HG02840 (cell line): ENCODE data around the gene ZNF692.
"Not testable (repeated sequence)": the region's sequence is repeated elsewhere in the genome, so short reads cannot be mapped to it uniquely, and the experiment has no call there.

Experiments
- ATAC-seq: cut with Tn5 transposase; IDR thresholded peaks from one replicate; pipeline ENCODE4 v1.9.1; 2021; ENCODE audit warnings: mild to moderate bottlenecking, moderate library complexity, moderate number of reproducible peaks; ENCODE audit not compliant: unreplicated experiment, low FRiP score

The ZNF692 gene

DNA sequence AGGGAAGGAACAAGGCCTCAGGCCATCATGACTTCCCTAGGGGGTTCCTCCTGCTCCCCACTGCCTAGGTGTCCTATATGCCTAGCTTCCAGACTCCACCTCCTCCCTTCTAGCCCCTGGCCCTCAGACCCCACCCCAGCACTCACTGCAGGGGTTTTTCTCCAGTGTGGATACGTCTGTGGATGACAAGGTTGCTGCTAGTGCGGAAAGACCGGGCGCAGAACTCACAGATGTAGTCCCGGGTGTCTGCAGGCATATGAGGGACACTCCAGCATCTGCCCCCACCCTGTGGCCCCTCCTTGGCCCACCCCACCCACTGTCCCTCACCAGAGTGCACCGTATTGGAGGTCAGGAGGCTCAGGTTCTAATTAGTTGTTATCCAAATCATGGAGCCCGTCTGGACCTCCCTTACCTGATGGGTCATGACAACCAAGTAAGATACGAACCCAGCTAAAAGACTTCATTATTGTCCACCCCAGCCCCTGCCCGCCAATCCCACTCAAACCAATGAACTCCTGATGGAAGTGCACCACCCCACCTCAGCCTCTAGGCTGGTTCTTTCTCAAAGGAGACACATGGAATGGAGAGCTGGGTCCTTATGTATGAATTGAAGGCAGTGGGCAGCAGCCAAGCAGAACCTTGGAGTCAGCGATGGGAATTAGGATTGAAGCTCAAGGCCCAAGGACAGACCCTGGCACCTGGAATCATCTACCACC lies 8.2 kb downstream of the ZNF692 start:
- no peak for ATAC-seq

DNA sequence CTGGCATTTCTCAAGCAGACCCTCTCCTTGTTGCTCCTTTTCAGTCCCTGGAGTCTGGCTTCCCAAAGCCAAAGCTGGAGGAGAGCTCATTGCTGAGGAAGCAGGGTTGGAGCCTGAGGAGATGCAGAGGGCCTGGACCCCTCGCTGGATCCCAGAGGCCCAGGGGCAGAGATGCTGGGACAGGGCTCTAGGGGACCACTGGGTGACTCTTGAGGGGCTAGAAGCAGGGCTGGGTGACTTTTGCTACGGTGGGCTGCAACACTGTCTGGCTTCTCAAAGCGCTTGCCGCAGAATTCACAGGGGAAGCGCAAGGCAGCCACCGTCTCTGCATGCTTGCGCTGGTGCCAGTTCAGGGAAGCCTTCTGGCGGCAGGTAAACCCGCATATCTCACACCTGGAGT lies 8.8 kb downstream of the ZNF692 start:
- ATAC-seq = no peak

DNA sequence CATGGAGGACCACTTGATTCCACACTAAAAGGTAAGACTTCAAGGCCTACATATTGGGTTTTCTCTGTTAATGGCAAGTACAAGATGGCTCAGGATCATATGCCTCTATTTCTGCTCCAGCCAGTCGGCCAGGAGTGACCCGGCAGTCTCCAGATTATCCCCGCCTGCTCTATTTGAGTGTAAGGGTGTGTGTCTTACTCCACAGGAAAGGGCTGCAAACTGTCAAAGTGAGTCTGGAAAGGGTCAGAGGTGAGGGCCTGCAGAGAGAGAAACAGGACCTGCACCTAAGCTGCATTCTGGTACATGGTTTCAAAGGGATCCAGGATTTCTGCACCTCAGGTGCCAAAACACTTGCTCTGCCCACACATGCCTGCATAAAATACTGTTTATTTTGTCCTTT lies 9.2 kb downstream of the ZNF692 start:
- ATAC-seq = no peak

DNA sequence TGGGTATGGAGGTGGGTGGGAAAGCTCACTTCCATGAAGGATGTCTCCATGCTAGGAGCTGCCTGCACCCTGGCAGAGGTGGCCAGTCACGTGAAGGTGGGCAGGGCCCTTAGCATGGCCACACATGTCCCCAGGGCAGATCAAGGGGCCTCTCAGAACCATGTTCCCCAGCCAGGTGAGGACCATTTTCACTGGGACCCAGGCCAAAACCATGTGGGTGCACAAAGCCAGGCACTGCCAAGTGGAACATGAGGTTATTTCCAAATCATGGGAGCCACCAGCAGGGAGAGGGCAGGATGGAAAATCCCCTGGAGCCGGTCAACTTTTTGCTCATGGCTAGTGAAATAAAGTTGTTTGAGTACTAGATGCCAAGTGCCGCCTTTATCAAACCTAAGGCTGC lies 9.7 kb downstream of the ZNF692 start:
- ATAC-seq = no peak

DNA sequence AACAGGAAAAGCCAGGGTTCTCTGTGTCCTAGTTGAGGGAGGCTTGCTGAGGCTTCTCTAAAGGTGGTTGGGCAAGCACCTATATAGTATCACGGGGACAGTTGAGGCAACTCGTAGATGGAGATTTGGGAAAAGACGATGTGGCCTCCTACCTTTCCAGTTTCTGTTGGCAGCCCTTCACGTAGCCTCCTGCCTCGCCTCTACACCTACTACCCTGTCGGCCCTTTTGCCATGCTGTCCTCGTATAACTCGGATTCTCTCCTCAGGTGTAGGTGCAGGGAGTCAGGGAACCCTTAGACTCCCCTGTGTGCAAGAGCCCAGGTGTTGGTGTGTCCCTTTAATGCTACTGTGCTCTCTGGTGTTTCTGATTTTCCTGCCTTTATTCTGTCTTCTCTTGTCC lies 10.3 kb downstream of the ZNF692 start:
- no peak for ATAC-seq

DNA sequence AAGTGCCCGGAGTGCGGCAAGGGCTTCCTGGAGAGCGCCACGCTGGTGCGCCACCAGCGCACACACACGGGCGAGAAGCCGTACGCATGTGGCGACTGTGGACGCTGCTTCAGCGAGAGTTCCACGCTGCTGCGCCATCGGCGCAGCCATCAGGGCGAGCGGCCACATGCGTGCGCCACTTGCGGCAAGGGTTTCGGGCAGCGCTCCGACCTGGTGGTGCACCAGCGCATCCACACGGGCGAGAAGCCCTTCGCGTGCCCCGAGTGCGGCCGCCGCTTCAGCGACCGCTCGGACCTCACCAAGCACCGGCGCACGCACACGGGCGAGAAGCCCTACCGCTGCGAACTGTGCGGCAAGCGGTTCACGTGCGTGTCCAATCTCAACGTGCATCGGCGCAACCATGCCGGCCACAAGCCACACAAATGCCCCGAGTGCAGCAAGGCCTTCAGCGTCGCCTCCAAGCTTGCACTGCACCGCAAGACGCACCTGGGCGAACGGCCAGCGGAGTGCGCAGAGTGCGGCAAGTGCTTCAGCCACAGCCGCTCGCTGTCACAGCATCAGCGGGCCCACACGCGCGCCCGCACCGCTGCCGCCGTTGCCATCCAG lies 10.8 kb downstream of the ZNF692 start:
- ATAC-seq = no peak

DNA sequence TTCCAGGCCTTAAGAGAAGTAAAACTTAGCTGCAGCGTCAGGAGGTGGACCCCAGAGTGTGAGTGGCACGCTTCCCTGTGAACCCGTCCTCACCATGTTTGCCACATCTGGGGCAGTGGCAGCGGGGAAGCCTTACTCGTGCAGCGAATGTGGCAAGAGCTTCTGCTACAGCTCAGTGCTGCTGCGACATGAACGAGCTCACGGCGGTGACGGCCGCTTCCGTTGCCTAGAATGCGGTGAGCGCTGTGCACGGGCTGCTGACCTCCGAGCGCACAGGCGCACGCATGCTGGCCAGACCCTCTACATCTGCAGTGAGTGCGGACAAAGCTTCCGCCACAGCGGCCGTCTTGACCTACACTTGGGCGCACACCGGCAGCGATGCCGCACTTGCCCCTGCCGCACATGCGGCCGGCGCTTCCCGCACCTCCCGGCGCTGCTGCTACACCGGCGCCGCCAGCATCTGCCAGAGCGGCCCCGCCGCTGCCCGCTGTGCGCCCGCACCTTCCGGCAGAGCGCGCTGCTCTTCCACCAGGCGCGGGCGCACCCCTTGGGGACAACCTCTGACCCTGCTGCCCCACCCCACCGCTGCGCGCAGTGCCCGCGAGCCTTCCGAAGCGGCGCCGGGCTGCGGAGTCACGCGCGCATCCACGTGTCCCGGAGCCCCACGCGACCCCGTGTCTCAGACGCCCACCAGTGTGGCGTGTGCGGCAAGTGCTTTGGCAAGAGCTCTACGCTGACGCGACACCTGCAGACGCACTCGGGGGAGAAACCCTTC lies 11.5 kb downstream of the ZNF692 start:
- ATAC-seq = no peak

DNA sequence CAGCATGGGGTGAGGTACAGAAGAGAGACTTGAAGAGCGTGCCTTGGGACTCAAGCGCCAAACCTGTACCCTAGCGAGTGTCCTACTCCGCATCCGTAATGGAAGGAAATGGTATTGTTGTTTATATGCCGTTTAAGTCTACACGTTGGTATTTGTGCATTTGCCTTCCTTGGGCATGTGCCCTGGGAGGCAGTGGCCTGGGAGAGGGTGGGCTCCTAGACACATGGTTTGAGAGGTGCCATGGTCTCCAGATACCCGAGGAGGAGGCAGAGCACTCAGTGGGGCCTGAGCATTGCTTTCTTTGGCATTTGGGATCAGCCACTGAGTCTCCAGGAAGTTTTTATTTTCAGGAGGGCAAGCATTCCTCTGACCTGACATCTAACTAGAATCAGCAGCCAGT lies 14.4 kb downstream of the ZNF692 start:
- no peak for ATAC-seq

DNA sequence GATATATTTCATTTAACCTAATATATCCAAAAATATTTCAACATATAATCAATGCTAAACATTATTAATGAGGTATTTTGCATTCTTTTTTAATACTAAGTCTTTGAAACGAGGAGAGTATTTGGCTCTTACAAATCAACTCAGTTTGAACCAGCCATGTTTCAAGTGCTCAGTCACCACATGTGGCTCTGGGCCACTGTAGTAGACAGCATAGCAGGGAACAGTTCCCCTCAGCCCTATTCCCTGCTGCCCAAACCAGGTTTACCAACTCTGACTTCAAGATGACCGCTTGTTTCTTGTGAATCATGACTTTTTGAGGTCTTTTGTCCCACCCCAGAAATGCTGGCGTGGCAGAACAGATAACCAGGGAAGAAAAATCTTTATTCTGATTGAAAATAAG lies 15.2 kb downstream of the ZNF692 start:
- ATAC-seq = no peak

DNA sequence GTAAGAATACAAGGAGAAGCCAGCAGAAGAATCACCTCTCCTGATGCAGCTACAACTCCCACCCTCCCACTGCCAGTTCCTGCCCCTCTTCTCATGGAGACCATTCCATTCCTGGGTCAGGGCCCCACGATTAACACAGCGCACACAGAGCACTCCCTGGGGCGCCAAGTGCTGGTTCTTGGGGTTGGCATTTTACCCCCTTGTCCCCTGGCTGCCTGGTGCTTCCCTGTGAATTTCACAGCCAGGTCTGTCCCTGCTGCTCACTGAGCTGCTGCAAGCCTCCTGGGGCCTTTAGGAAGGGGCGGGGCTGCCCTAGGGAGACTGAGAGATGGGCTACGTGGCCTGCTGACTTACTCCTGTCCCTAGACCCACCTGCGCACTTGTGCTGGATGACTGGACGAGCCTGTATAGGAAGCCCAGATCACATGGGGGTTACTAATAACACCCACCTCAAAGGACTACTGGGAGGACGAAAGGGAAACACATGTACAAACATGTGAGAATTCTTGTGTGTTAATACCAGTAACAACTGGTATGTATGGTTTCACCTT lies 16.0 kb downstream of the ZNF692 start:
- no peak for ATAC-seq

DNA sequence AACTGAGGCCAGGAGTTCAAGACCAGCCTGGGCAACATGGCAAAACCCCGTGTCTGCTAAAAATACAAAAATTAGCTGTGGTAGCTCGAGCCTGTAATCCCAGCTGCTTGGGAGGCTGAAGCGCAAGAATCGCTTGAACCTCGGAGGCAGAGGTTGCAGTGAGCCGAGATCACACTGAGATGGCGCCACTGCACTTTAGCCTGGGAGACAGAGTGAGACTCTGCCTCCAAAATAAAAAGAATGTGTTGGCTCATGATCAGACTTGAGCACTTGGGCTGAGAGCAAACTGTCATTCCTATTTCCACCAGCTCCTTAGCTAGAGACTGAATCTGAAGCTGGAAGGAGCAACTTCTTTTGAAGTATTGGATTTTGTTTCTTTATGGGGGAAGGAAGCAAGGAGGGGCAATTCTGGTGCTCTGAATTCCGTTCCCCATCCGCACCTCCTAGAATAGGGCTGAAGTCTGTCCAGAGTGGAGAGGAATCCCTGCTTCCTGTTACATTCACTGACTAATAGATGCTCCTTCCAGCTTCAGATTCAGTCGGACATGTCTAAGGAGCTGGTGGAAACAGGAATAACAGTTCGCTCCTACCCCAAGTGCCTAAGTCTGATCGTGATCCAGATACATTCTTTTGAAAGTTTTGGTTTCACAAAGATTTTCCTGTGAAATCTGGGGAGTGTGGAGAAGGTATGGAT lies 17.0 kb downstream of the ZNF692 start:
- no peak for ATAC-seq

DNA sequence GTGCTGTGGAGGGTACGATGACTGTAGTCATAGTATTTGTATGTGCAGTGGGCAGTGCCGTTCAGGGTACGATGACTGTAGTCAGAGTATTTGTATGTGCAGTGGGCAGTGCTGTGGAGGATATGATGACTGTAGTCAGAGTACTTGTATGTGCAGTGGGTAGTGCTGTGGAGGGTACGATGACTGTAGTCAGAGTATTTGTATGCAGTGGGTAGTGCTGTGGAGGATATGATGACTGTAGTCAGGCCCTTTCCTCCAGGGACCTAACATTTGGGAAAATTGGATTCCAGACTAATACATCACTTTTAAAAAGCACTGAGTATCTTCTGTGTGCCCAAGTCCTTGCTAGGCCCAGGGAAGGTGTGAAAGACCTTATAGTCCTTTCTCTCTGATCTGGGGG lies 17.9 kb downstream of the ZNF692 start:
- no peak for ATAC-seq

DNA sequence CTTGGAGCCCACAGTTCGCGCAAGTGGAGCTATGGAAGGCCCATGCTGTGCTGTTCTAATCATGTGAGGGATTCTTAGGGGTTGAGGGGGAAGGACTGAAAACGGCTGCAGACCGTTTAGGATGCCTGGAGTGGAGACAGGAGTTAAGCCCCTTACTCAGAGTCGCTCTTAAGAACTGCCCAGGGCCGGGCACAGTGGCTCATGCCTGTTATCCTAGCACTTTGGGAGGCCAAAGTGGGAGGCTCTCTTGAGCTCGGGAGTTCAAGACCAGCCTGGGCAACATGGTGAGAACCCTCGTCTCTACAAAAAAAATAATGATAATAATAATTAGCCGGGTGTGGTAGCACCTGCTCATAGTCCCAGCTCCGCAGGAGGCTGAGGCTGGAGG lies 19.7 kb downstream of the ZNF692 start:
- no peak for ATAC-seq

DNA sequence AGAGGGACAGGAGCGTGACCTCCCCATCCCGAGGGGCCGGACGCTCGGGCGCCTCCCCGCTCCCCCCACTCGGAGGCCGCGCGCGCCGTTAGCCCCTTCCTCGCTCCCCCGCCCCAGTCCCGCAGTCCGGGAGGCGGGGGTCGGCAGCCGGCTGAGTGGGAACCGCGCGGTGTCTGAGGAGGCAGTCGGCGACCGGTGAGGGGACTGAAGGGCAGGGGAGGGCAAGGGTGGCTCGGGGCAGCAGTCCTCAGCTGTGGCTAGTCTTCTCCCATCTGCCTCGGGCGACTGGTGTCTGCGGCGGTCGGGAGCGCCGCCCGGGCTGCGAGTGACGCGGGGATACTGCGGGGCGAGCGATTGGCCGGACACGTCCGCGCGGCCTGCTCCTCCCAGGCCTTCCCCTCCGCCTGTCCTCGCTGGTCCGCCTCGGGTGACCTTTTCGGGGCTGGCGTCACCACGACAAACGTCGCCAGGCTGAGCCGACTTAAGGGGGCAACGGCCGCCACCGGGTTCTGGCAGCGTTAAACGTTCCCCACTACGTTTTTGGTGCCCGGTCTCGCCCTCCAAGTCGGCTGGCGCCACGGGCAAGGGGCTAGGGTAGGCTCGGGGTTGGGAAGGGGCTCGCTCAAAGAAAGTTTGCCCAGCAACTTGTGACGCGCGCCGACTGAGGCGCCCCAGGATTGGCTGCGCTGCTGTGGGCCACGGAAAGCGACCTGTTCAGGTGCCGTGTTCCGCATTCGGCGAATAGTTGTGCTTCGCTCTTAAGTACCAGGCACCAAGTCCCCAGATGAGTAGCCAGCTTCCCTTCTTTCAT lies 20.3 kb downstream of the ZNF692 start:
- peak; percentile 60 for ATAC-seq

DNA sequence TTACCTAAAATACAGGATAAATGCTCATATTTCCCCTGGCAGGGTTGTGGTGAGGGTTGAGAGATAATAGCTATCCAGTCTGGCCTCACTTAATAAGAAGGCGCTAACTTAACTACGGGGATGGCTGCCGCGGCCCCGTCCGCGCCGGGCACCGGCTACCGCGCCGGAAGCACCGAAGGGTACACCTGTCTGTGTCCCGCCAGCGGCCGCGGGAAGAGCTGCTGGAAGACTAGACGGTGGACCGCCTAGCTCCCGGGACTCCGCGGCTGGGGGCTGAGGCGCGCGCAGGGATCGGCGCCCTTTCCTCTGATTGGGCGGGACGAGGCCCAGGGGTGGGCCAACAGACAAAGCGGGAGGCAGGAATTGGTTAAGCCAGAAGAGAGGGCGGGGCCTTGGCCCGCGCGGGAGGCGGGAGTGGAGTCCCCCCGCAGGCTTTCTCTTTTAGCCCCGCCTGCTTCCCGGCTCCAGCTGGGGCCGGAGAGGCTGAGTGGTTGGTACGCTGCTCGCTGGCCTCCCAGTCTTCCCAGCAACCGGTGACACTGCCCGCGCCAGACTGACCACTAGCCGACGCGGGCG lies 21.0 kb downstream of the ZNF692 start, which contains the start of gene ZNF672:
Gene ZNF672, plus strand, starts transcription at position 444 of the 576 bp plus-strand sequence. CDS start 9,051 bp downstream, outside the sequence.
- ATAC-seq = peak; percentile 83

DNA sequence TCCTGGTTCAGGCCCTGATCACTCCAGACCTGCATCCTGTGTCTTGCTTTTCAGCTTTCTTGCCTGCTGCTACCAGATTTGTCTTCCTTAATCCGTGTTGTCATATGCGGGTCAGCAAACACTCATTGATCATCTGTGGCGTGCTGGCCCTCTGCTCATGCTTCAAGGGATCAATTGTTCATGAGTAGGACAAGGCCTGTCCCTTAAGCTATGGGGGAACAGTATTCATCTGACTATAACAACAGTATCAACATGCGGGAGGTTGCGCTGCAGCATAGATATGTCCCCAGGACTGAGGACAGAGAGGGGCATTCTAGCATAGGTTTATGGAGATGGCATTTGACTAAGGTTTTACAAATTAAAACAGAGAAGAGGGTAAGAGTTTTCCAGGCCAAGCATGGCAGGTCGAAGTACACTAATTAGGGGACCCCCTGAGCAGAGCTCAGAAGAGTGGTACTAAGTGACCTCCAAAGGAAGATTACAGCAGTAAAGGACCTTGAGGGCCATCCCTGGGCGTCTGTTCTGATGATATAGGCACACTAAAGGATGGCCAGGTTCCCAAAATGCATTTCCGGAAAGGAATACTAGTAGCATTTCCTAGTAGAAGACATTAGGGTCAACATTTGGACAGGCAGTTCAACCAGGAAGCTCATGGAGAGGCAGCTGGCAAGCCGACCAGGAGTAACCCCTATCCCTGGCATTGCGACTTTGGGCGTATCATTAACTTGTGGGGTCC lies 21.7 kb downstream of the ZNF692 start:
- ATAC-seq = no peak

DNA sequence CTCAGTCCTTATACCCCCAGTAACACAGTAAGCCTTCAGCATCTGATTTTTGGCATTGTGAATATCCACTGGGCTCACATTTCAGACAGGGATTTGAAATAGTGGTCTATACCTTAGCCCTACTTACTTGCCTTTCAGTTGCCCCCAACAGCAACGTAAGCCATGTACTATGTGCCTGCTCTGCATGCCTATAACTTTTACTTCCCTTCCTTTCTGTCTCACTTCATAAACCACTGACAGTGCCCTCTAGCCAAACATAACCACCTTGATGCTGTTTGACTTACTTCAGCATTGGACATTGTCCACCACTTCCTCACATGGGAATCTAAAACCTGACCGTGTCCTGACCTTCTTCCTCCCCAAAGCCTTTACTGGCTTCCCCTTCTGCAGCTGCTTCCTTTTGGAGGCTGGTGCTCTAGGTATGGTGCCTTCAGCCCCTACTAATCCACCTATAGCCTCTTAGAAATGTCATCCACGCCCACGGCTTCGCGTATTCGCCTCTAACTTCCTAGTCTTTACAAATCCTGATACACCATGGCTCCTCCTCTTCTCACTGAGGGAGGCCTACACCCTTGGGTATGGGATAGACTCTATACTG lies 24.4 kb downstream of the ZNF692 start:
- ATAC-seq = no peak

DNA sequence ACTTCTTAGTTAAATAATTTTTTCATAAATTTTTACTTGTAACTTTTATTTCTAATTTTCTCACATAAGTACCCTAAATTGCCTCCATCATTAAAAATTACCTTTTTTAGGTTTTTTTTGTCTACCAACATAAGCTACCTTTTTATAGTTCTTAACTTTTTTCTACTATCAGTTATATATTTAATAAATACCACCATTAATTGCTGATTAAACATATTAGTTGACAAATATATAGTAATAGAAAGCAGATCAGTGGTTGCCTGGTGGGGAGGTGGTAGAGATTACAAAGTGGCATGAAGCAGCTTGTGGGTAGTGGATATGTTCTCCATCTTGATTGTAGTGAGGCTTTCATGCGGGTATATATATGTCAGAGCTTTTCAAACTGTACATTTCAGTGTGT lies 27.0 kb downstream of the ZNF692 start:
- no peak for ATAC-seq

DNA sequence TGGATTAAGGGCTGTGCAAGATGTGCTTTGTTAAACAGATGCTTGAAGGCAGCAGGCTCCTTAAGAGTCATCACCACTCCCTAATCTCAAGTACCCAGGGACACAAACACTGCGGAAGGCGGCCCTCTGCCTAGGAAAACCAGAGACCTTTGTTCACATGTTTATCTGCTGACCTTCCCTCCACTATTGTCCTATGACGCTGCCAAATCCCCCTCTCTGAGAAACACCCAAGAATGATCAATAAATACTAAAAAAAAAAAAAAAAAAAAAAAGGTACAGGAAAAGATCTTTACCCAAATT lies 28.2 kb downstream of the ZNF692 start:
- not testable (repeated sequence) for ATAC-seq
